ENCODE results near the gene SCRG1.

The SCRG1 gene

DNA sequence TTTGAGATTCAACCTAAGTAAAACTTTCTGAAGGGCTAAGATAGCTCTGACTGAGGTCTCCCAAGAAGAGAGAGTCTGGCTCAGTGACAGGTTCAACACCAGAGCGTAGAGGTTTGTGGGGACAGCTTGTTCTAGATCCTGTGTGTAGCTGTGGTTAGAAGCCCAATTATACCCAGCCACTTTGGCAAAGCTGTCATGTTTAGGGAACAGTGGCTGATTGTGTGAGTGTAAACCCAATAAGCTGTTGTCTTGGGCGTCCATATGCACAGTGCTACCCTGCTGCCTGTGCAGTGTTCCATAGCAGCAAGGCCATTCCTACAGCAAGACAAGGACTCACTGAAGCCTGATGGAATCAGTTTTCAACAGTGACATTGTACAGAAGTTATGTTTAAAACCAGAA, 11.2 kb upstream of the SCRG1 start:
- no peak for DNase-seq

DNA sequence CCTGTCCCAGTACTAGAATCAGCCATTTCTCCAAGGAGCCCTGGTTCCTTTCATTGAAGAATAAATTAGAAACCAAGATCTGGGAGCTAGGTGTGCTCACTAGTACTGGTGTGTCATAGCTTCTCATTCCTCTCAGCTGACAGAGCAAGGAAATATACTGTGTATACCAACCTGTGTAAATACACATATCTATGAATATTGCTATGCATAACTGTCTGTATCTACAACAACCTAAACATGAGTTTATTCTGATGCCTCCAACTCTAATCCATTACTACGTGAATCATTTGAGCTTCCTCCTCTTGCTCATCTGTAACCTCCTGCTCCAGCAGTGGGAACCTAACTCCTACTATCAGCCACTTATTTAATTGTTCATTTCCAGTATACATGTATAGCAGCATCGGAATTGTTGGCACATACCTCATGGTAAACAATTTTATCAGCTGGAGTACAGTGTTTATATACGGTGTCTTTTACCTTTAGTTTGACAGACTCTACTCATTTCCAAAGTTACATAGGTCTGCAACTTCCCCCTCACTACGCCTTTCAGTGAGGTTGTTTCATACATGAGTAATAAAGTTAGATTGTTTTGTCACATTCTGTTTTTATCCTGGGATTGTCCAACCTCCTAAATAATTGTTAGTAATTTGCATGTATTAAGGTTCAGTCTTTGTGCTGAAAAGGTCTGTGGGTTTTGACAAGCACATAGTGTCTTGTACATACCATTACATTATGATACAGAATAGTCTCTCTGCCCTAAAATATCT, 7.1 kb upstream of the SCRG1 start:
- no peak for DNase-seq

DNA sequence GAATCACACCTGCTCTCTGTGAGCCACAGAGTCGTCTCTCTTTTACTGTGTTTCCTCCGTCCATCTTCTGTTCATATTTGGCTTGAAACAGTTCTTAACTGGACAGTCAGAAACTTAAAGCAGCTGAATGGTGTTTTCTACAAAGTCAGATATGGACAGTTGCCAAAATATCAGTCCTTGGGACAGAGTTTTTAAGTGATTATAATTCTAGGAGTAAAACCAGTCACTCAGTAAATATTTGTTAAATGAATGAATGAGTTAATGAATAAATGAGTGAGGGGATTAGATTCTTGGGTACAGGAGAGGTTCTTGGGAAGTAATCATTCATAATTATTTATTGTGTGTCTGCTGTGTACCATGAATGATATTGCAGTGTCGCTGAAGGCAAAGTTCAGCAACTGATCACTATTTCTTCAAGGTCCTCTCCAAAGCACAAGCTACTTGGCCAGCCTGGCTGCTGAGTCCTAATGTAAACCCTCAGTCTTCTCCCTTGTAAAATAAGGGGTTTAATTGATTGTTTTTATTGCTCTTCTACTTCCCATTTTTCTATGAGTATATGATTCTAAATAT, 5.5 kb upstream of the SCRG1 start:
- DNase-seq = no peak

DNA sequence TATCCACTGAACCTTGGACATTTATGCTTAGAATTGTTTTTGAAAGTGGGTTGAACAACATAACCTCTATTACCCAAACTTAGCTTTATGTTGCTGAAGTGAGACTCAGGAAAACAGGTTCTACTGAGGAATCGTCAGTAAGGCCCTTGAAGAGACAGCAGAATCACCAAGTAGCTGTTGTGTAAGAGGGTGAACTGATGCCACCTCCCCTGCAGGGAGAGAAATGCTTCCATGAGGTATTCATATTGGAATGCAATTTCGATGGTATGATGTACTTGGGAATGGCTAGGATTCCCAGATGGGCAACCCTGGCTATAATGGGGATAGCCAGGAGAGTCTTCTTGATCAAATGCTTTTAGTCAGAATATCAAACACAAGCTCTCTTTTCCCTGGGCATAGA, 4.1 kb upstream of the SCRG1 start:
- peak; percentile 57 for DNase-seq

DNA sequence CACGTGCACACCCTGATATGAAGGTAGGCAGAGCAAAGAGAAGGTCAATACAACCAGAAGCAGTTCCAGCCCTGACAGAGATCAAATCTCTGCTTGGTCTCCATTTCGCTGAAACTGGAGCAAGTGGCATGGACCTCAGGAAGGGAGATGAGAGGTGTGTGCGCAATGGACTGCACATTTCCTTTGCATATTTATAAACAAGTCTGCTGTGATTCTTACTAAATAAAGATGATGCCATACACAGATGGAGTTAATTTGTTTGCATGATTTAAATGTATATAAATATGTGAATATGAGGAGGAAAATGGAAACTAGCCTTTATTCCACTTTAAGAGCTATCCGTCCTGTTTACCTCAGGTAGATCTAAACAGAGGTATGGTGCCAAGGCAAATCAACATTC, 2.1 kb upstream of the SCRG1 start:
- no peak for DNase-seq

DNA sequence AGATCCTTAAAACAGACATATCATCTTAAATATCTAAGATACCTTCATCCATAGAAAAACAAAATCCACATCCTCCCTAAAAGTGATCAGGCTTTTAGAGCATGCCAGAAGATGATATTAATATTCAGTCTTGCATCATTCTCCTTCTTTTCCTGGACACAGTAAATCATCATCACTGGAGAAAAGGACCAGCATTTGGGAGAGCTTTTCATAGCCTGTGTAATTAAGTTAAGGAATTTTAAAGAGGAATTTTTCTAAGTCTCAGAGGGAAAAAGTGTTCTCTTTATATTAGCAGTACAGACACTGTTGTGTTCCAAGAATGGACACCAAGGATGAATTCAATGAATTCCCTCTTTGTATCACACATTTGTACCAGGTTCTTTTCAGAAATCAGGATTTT, 696 bp downstream of the SCRG1 start:
- peak; percentile 57 for DNase-seq

DNA sequence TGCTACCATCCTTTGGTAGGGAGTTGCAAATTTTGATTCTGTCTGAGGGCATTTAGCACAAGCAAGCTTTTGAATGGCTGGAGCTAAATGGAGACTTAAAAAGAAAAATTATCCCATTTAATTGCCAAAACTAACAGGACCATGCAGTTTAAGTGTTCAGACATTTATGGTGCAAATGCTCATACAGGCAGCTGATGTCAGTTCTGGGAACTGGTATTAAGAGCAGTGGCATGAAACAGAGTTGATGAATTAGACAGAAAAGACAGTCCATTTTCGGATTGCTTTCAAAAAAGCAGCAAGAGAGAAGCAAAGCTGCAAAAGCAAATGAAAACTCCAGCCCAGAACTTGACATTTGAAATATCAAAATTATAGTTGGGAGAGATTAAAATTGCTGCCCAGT, 1.3 kb downstream of the SCRG1 start:
- DNase-seq = no peak

DNA sequence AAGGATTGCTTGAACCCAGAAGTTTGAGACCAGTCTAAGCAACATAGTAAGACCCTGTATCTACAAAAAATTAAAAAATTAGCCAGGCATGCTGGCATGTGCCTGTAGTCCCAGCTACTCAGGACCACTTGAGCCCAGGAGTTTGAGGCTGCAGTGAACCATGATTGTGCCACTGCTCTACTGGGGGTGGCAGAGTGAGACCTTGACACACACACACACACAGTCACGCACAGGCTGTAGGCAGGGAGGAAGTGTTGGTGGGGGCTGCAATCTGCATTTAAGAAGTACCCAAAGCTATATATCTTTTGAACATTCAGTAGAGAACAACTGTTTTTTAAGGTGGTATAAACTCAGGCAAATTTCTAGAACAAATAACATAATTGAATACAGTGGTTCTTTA, 7.2 kb downstream of the SCRG1 start:
- DNase-seq = no peak

DNA sequence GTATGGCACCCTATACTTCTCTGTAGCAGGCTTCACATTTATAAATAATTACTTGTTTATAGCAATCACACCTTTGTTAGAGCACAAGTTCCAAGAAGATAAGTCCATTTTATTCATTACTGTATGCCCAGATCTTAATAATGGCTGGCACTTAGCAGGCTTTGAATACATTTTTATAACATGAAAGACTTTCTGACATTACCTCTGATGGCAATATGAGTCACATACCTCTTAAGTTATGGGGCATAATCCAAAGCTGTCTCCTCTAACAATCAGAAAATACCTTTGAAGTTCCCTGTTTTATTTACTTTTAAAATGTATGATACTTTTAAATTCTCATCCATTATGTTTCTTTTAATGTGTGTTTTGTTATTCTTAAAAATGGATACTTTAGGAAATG, 12.2 kb downstream of the SCRG1 start:
- DNase-seq = no peak

DNA sequence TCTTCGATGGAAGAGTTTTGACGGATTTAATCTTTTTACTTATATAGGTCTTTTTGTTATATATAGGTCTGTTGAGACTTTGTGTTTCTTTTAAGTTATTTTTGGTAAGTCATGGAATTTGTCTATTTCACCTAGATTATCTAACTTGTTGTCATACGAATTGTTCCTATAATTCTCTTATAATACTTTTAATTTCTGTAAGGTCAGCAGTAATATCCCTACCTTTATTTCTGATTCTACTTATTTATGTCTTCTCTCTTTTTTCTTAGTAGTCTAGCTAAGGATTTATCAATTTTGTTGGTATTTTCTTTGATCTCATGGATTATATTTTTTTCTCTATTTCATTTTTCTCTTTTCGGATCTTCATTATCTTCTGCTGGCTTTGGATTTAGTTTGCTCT, 16.6 kb downstream of the SCRG1 start:
- DNase-seq = no peak

DNA sequence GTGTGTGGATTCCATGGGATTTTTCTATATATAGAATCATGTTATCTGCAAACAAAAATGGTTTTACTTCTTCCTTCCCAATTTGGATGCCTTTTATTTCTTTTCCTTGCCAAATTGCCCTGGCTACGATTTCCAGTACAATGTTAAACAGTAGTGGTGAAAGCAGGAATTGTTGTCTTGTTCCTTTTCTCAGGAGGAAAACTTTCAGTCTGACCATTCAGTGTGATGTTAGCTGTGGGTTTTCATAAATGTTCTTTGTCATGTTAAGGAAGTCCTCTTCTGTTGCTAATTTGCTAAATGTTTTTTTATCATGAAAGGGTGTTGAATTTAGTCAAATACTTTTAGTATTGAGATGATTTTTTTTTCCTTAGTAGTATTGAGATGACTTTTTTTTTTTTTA, 17.3 kb downstream of the SCRG1 start:
- no peak for DNase-seq

DNA sequence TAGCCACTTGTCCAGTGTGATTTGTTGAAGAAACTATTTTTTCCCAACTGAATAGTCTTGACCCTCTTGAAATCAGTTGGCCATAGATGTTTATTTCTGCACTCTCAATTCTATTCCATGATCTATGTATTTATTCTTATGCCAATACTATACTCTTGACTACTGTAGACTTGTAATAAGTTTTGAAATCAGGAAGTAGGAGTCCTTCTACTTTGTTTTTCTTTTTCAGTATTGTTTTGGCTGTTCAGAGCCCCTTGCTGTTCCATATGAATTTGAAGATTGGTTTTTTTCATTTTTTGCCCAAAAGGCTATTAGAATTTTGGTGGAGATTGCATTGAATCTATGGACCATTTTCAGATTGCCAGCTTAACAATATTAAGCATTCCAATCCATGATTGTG, 17.9 kb downstream of the SCRG1 start:
- DNase-seq = no peak

DNA sequence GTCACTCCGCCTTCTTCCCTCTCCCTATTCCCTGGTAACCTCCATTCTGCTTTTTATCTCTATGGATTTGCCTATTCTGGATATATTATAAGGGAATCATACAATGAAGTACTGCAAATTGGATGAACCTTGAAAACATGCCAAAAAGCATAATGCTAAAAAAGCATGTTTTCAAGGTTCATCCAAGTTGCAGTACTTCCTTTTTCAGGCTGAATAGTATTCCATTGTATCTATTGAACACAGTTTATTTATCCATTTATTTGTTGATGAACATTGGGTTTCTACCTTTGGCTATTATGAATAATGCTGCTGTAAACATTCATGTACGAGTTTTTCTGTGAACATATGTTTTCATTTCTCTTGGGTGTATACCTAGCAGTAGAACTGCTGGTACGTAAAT, 19.0 kb downstream of the SCRG1 start:
- DNase-seq = no peak

DNA sequence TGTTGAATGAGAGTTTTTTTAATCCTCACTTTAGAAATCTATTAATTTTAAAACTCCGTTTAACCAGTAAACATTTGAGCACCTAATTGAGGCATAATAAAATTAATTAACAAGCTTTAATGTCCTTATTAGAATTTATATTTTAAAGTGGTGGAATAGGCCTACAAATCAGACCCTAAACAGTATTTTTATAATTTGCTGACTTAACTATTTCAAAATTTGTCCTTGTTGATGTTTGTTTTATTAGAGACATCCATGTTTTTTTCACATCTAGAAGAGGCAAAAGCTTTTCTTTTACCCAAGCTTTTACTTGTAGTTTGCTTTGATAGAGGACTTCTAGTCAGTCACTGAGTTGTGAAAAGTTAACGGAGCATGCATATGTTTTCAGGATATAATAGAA, 24.3 kb downstream of the SCRG1 start:
- no peak for DNase-seq

DNA sequence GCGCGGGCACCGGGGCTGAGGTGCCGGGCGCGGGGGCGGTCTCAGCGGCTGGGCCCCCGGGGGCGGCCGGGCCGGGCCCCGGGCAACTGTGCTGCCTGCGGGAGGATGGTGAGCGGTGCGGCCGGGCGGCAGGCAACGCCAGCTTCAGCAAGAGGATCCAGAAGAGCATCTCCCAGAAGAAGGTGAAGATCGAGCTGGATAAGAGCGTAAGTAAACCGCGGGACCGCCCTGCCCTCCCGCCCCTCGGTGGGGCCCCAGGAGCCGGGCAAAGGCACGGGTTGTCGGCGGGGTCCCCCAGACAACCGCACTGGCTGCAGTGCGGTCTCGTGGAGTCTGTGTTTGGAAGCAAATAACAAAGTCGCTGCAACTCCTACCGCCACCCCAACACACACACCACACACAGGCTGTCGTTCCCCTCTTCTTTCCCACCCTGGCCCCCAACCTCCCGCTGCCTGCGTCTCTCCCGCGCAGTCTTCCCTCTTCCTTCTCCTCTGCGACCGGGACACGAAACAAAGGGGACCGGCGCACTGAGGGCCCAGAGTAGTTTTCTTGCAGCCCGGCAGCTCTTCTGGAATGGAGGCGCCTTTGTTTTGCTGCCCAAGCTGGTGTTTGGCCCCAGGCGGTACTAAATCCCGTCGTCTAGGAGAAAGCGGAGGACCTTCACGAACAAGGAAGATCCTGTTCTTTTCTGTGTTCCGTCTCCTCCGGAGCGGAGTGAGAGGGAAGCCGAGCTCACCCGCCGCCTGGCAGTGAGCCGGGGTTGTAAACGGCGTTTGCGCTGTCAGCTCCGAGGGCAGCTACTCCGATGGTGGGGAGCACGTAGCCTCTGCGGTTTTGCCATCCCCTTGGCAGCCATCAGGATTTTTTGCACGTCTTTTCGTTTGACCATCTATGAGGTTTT, 27.4 kb downstream of the SCRG1 start:
- peak; percentile 71 for DNase-seq

DNA sequence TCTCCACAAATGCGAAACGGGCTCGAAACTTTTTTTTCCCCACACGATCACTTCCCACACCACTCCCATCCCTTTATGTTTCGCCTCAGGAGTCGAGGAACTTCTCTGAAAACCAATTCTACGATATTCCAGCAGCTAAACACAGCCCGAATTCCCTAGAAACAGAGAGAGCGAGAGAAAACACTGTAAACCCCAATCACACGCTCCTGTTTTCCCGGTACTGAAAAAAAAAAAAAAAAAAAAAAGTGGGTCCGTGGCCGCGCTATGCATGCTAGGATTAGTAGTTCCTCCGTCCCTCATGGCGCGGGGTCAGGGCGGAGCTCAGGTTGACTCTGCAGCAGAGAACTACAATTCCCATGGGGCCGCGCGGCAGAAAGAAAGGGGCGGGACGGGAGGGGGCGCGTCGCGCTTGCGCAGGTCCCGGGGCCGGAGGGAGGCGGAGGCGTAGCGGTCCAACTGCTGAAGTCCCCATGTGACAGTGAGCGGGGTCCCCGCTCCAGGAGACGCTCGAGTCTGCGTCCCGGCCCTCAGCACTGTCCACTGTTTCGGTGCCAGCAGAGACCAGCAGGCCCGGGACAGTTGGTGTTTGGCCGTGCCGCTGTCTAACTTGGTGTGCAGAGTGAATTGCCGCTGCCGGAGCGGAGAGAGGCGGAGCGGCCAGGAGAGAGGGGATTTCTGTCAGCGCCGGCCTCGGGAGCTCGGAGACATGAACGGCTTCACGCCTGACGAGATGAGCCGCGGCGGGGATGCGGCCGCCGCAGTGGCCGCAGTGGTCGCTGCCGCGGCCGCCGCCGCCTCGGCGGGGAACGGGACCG, 28.2 kb downstream of the SCRG1 start, which contains the start of gene SAP30:
Gene SAP30 (plus strand): TSS at position 478 of the 815 bp plus-strand sequence. CDS start 229 bp downstream, at position 707.
- DNase-seq = peak; percentile 99

DNA sequence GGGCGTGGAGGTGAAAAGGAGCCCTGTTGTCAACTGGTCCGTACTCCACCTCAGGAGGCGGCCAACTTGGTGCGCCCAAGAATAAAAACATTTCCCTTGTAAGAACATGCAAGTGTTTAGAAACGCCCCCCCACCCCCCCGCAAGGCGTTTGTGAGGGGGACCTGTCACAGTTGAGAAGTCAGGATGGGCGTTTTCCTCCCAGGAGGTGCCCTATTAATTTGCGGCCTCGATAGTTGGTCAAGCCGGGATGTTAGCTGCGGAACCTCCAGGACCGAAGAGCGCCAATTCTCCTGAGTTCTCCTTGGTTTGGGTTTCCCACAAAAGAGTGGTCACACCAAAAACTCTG, 28.8 kb downstream of the SCRG1 start:
- no peak for DNase-seq

DNA sequence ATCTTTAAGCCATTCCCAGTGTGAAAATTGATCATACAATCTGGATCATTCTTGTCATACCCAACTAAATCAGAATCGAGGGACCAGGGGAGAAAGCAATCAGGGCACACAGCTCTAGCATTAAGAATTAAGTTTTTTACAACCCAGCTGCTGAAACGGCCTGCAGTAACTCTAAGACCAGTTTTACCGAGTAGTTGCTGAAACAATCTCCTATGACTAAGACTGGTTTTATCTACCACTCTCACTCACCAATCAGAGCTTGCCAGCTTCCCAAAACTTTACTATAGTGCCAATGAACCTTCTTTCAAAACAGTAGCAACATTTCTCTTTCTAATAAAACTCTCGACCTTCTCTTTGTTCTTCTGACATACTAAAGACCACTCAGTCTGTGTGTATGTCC, 31.0 kb downstream of the SCRG1 start:
- DNase-seq = peak; percentile 10

DNA sequence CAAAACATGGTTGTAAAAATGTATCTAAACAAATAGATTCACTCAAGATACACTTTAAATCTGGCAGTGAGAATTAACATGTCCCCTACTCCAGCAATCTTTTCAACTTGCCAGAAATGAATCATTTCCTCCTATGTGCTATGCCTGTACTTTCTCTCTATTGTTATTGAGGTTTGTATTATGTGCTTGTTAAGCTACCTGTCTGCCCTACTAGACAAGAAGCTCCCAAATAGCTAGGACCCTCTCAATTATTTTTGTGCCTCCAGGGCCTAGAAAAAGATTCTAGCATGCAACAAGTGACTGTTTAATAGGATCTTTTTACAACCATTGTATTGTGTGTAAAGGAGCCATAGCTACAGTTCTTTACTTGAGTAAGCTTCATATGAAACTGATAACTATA, 31.6 kb downstream of the SCRG1 start:
- DNase-seq = peak; percentile 2

DNA sequence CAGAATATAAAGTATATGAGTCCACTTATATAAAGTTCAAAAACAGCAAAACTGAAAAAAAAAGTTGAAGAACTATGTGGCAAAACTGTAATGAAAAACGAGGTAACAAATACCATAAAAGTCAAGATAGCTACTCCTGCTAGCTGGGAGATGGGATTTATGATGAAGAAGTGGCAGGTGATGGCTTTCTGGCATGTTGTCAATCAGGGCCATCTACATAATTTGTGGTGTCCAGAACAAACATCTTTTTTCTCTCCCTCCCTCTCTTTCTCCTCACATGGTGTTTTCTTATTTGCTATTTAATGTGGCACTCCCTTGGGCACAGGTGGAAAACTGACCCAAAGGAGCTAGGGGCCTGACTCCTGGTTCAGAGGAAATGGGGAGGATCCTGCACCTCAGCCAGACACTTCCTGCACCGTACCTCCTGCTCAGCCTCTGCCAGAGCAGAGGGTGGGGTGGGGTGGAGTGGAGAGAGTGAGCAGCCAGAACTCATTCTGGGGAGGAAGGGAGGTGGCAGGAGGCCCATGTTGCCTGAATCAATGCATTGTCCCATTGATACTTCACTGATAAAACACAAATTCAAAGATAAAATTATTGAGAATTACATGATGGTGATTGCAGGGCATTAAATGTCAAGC, 33.4 kb downstream of the SCRG1 start:
- no peak for DNase-seq

DNA sequence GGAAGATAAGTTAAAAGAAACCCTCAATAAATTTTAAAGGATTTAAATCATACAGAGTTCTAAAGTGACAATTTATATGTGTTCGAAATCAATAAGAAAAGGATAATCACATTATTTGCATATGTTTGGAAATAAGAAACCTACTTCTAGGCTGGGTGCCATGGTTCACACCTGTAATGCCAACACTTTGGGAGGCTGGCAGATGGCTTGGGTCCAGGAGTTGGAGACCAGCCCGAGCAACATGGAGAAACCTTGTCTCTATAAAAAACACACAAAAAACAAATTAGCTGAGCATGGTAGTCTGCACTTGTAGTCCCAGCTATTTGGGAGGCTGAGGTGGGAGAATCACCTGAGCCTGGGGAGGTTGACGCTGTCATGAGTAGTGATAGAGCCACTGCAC, 36.2 kb downstream of the SCRG1 start:
- DNase-seq = no peak

DNA sequence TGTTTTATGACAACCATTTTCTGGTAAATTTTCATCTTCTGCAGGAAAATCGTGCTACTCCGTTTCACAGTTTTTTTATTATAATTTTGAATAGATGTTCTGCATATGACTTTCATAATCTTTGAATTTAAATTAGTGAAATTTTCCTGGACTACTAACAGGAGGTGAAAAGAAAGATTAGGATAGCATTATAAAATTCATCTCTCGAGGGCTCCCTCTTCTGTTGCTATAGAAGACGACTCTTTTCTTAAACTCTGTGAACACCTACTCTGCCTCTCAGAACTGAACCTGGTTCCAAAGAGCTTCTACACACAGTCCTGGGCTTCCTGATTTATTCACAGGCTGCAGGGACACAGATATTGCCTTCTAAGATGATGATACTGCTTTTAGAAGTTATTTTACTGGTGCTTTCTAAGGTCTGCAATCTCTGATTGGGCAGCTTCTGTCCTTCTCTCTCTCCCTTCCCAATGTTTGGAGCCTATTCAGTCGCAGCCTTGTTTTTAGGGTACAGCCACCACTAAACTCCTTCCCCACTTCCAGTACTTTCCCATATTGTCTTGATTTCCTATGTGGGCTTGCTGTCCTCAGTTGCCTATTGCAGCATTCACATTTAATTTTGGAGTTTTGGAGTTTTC, 38.2 kb downstream of the SCRG1 start:
- peak; percentile 16 for DNase-seq

All from fibroblast of skin of right quadriceps (primary cell).